HAP-1 (cell line): ENCODE data around the gene FAM136A.

ENCODE experiments used
- DNase-seq, 2 experiments: peaks; one replicate each; pipeline ENCODE4 v3.0.0-alpha.2; 2016 to 2020; ENCODE audit warnings: low spot score in 2 of 2
- H3K27me3 ChIP-seq: fragments of 250-450 bp; sonication (Bioruptor Pico); 2 replicates; pipeline ENCODE4 v1.5.1; 2020; ENCODE audit warnings: low read depth, mild to moderate bottlenecking, moderate library complexity
- H3K36me3 ChIP-seq: fragments of 250-450 bp; sonication (Bioruptor Pico); replicated peaks from 2 replicates; pipeline ENCODE4 v1.5.1; 2020; ENCODE audit warnings: mild to moderate bottlenecking
- H3K4me1 ChIP-seq: fragments of 250-450 bp; sonication (Bioruptor Pico); 2 replicates; pipeline ENCODE4 v1.5.1; 2020; ENCODE audit warnings: mild to moderate bottlenecking
- H3K4me3 ChIP-seq: fragments of 250-450 bp; sonication (Bioruptor Pico); 2 replicates; pipeline ENCODE4 v1.5.1; 2020; ENCODE audit warnings: mild to moderate bottlenecking, moderate library complexity
- H3K9me3 ChIP-seq: fragments of 250-450 bp; sonication (Bioruptor Pico); 2 replicates; pipeline ENCODE4 v1.5.1; 2020; ENCODE audit warnings: mild to moderate bottlenecking, moderate library complexity
- in situ Hi-C: fragments of 300-500 bp; cut with MboI; formaldehyde crosslinking; loops from 3 replicates; pipeline ENCODE4 v1.14.3; 2020; ENCODE audit warnings: low sequenced_read_pairs, inconsistent platforms, mixed read lengths

The FAM136A gene

DNA sequence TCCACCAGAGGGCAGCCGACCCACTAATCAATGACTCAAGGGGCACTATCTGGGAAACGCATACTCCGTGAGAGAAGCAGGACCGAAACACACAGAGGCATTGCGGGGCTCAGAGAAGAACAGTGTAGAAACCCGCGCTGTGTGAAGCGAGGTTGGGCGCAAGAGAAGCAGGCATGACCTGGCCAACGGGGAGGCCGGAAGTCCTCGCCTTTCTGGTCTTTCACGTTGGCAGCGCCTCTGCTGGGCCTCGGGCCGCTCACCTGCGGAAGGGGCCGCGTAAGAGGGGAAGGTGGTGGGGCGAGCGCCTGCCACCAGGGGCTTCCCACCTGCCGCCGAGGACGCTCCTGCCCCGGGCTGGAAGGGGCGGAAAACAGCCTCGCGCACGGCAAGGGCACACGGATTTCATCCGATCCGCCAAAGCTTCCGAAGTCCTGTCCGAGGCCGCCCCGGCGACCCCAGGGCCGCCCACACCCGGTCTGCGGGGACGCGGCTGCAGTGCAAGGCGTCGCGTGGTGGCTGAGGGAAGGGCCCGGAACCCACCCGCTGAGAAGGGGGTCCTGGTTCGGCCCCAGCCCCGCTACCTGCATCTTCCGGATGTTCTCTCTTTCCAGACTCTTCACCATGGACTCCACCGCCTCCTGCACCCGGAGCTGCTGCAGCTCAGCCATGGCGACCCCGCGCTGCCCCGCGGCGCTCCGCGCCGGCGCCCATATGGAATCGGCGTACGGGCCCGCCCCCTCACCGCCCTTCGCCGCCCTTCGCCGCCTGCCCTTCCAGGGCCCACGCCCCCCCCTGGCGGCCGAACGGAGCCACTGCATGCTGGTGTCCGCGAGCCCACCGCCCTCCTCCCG, at the start of gene FAM136A:
TSS of gene FAM136A (minus strand) at position 724 of the 851 bp plus-strand sequence. CDS start at position 668, 56 bp downstream.
- Histone ChIP-seq H3K27me3 (no peaks in the 10 kb centered on the region), H3K4me3 (peak within 1 kb of the TSS; percentile 92), H3K9me3 (peaks cover 3% of the 10 kb centered on the region; the same call in 1 of the 2 replicates), H3K36me3 (peaks cover 33% of the 10 kb centered on the region), H3K4me1 (peaks cover 17% of the 10 kb centered on the region)
- DNase-seq, result peak; percentile 75 to 92
- in situ Hi-C loops, result loop anchor here (10.0 to 25.0 kb wide), 2 partner anchors 343 to 636 kb away; partner anchors contain the start of gene ATP6V1B1

DNA sequence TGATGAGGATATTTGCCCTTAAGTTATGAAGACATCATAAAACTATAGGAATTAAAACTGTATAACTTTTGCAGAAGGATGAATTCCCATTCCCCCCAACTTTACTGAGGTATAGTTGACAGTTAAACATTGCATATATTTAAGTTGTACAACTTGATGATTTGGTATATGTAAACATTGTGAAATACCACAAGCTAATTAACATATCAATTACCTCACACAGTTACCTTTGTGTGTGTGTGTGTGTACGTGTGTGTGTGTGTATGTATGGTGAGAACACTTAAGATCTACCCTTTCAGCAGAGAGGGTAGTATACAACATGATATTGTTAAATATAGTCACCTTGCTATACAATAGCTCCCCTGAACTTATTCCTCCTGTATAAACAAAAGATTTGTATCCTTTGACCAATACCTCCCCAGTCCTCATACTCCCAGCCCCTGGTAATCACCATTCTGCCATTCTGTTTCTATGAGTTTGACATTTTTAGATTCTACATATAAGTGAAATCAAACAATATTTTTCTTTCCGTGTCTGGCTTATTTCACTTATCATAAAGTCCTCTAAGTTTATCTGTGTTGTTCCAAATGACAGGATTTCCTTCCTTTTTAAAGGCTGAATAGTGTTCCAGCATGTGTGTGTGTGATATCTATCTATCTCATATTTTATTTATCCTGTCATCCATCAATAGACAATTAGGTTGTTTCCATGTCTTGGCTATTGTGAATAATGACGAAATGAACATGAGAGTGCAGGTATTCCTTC, 48.2 kb upstream of the FAM136A start:
- in situ Hi-C loops, result loop anchor here (10.0 kb wide), 2 partner anchors 265 to 295 kb away; no protein-coding TSS in a partner anchor
- no peaks in the 10 kb centered on the region for H3K4me1 ChIP-seq
- peaks cover 37% of the 10 kb centered on the region for H3K27me3 ChIP-seq
- DNase-seq, result no peak
- H3K36me3 ChIP-seq, result no peaks in the 10 kb centered on the region
- H3K9me3 ChIP-seq, result no peaks in the 10 kb centered on the region
- no peak overlapping the region for H3K4me3 ChIP-seq

- H3K36me3 ChIP-seq, result no peaks in the 10 kb centered on the region
- no peak for DNase-seq
- H3K4me3 ChIP-seq, result no peak overlapping the region
- peaks cover 51% of the 10 kb centered on the region for H3K27me3 ChIP-seq
- H3K4me1 ChIP-seq, result no peaks in the 10 kb centered on the region
- in situ Hi-C loops, result loop anchor here (10.0 kb wide), 2 partner anchors 267 to 297 kb away; no protein-coding TSS in a partner anchor
- no peaks in the 10 kb centered on the region for H3K9me3 ChIP-seq
These were observed 46.0 kb upstream of the FAM136A start for GRCh38 chr2:70347831-70348230.

- no peaks in the 10 kb centered on the region for H3K36me3 ChIP-seq
- in situ Hi-C loops, result loop anchor here (10.0 kb wide), 2 partner anchors 271 to 301 kb away; no protein-coding TSS in a partner anchor
- H3K9me3 ChIP-seq, result no peaks in the 10 kb centered on the region
- H3K4me1 ChIP-seq, result no peaks in the 10 kb centered on the region
- no peak overlapping the region for H3K4me3 ChIP-seq
- DNase-seq, result no peak
- peaks cover 44% of the 10 kb centered on the region for H3K27me3 ChIP-seq
These were observed 42.3 kb upstream of the FAM136A start for GRCh38 chr2:70344195-70344594.

- H3K27me3 ChIP-seq, result peaks cover 29% of the 10 kb centered on the region
- in situ Hi-C loops, result loop anchor here (10.0 kb wide), 2 partner anchors 273 to 303 kb away; no protein-coding TSS in a partner anchor
- H3K36me3 ChIP-seq, result no peaks in the 10 kb centered on the region
- H3K4me1 ChIP-seq, result no peaks in the 10 kb centered on the region
- DNase-seq, result no peak
- H3K9me3 ChIP-seq, result no peaks in the 10 kb centered on the region
- no peak overlapping the region for H3K4me3 ChIP-seq
These were observed 39.6 kb upstream of the FAM136A start for GRCh38 chr2:70341477-70341765.

DNA sequence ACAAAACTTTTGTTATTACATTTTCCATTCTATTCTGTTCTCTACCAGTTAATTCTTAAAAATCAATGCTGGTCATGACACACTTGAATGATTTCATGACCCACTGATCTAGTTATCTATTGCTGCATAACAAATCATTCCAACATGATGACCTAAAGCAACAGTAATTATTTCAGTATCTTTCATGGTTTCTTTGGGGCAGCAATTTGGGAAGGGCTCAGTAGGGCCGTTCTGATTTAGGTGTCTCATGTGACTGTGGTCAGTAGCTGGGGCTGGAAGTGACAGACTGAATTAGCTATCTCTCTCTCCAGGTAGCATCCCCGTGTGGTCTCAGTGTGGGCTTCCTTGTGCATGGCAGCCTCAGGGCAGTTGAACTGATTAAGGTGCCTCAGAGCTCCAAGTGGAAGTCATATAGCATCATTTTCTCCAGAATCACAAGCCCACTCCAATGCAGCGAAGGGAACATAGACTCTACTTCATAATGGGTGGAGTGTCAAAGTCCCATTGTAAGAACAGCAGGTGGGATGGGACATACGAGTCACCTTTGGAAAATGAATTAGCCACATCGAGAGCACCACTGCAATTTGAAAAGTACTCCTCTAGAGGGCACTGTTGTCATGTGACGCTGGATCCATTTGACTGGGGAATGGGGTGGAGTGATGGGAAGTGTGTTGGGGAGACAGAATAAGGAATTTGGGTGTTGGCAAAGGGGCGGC, 39.1 kb upstream of the FAM136A start:
- peak; percentile 45 to 65 for DNase-seq
- no peak overlapping the region for H3K4me3 ChIP-seq
- in situ Hi-C loops, result loop anchor here (10.0 kb wide), 2 partner anchors 274 to 304 kb away; no protein-coding TSS in a partner anchor

DNA sequence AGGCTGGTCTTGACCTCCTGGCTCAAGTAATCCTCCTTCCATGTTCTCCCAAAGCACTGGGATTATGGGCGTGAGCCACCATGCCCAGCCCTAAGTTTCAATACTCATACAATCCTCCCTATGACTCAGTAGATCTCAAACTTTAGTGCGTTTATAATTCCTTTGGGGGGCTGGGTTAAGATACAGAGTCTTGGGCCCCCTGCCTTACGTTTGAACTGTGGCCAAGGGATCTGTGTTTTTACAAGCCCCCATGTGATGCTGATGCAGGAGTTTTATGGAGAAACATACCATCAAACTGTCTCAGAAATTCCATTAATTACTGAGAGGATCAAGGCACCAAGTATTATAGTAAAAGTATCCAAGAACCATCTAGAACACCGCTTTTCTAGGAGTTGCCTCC, 38.2 kb upstream of the FAM136A start:
- Histone ChIP-seq H3K4me1 (no peaks in the 10 kb centered on the region), H3K27me3 (peaks cover 22% of the 10 kb centered on the region), H3K4me3 (no peak overlapping the region), H3K36me3 (no peaks in the 10 kb centered on the region), H3K9me3 (no peaks in the 10 kb centered on the region)
- DNase-seq, result no peak
- in situ Hi-C loops, result loop anchor here (10.0 kb wide), 2 partner anchors 275 to 305 kb away; no protein-coding TSS in a partner anchor

More for the DNA sequence above, 39.1 kb upstream of the FAM136A start:
- Histone ChIP-seq H3K9me3 (no peaks in the 10 kb centered on the region), H3K27me3 (peaks cover 25% of the 10 kb centered on the region), H3K4me1 (no peaks in the 10 kb centered on the region), H3K36me3 (no peaks in the 10 kb centered on the region)

GRCh38 chr2:70336552-70336951, 34.7 kb upstream of the FAM136A start:
- Histone ChIP-seq H3K27me3 (0 out of 2 replicates have a peak, but pooled peaks cover 3% of the 10 kb centered on the region), H3K4me1 (no peaks in the 10 kb centered on the region), H3K36me3 (no peaks in the 10 kb centered on the region), H3K4me3 (no peak overlapping the region), H3K9me3 (no peaks in the 10 kb centered on the region)
- DNase-seq, result no peak
- in situ Hi-C loops, result no loop called here

- in situ Hi-C loops, result no loop called here
- DNase-seq, result no peak
- no peaks in the 10 kb centered on the region for H3K4me1 ChIP-seq
- no peaks in the 10 kb centered on the region for H3K9me3 ChIP-seq
- H3K4me3 ChIP-seq, result no peak overlapping the region
- H3K36me3 ChIP-seq, result no peaks in the 10 kb centered on the region
- H3K27me3 ChIP-seq, result no peaks in the 10 kb centered on the region
These were observed 29.1 kb upstream of the FAM136A start for GRCh38 chr2:70331012-70331411.

- no peaks in the 10 kb centered on the region for H3K9me3 ChIP-seq
- H3K4me1 ChIP-seq, result no peaks in the 10 kb centered on the region
- H3K36me3 ChIP-seq, result no peaks in the 10 kb centered on the region
- H3K27me3 ChIP-seq, result no peaks in the 10 kb centered on the region
- in situ Hi-C loops, result no loop called here
- H3K4me3 ChIP-seq, result no peak overlapping the region
- DNase-seq, result no peak
These were observed 28.6 kb upstream of the FAM136A start for GRCh38 chr2:70330476-70330875.

GRCh38 chr2:70328921-70329561, 27.2 kb upstream of the FAM136A start:
- Histone ChIP-seq H3K4me3 (no peak overlapping the region), H3K27me3 (no peaks in the 10 kb centered on the region), H3K4me1 (no peaks in the 10 kb centered on the region), H3K9me3 (no peaks in the 10 kb centered on the region), H3K36me3 (no peaks in the 10 kb centered on the region)
- DNase-seq, result no peak
- in situ Hi-C loops, result no loop called here

DNA sequence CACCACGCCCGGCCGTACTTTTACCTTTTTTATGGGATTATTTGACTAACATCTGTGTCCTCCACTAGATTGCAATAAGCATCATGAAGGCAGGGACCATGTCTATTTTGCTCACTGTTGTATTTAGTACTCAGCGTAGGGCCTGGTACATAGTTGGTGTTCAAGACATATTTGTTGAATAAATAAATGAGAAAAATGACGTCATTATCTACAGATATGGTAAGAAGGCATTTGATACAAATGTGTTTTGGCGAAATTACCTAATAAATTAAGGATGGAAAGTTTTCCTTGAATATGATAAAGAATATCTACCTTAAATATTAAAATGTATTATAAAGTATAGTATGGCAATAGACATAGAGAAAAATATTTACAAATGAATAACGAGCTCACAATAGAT, 24.0 kb upstream of the FAM136A start:
- H3K4me3 ChIP-seq, result no peak overlapping the region
- in situ Hi-C loops, result no loop called here
- H3K27me3 ChIP-seq, result no peaks in the 10 kb centered on the region
- DNase-seq, result no peak
- H3K36me3 ChIP-seq, result no peaks in the 10 kb centered on the region
- H3K9me3 ChIP-seq, result no peaks in the 10 kb centered on the region
- no peaks in the 10 kb centered on the region for H3K4me1 ChIP-seq

DNA sequence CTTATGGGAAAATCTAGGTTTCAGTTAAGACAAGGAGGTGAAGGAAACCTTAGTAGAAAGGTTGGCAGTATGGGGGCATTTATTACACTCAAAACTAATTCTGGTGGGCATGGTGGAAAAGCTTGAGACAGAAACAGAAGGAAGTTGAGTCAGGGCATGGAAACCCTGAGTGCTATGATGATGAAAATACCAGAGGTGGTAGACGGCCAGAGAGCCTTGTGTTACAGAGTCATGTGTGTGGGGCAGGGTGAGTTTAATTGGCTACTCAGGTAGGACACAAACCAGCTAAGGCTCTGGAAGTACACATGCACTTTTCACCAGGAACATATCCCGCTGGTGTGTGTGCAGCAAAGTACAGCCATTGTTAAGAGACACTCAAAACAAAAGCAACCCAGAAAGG, 20.7 kb upstream of the FAM136A start:
- no peaks in the 10 kb centered on the region for H3K36me3 ChIP-seq
- H3K9me3 ChIP-seq, result no peaks in the 10 kb centered on the region
- no peak overlapping the region for H3K4me3 ChIP-seq
- in situ Hi-C loops, result loop anchor here (25.0 kb wide), 1 partner anchor 615 kb away; the partner anchor contains the start of gene ATP6V1B1
- no peaks in the 10 kb centered on the region for H3K4me1 ChIP-seq
- H3K27me3 ChIP-seq, result no peaks in the 10 kb centered on the region
- no peak for DNase-seq
